ENCODE measurements around the gene FFAR4.

DNA sequence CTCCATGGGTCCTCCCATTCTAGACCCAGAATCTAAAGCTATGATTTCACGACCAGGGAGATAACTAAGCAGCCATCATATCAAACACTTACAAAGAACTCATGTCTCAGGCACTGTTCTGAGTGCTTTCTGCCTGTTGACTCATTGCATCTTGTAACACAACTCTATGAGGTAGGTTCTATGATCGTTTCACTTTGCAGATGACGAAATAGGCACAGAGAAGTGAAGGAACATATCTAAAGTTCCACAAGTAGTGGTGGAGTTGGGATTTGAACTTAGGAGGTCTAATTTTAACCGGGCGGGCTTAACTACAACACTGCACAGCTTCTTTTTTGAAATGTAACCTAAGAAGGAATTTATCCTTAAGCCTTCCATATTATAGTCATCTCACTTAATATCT lies 31.7 kb downstream of the FFAR4 start:
- TF ChIP-seq CTCF (IDR thresholded peaks at IDR 0.05) = no peak
- no peak for TF ChIP-seq POLR2A (IDR thresholded peaks at IDR 0.05; ENCODE audit: low read depth)

Measured in esophagus muscularis mucosa (tissue), 3 donors.